Hepatocyte (in vitro differentiated cells): ENCODE data around the gene CCL23. TPM values are rescaled to one million over a fixed set of nuclear protein-coding genes. Genes with fewer than 3 reads are reported as not detected.

ENCODE experiments used
- DNase-seq: peaks from one replicate; pipeline ENCODE4 v3.0.0-alpha.2; 2016; ENCODE audit warnings: low spot score
- H2AFZ ChIP-seq: fragments of 200-600 bp; sonication (generic); 2 replicates; pipeline ENCODE4 v1.6.0; 2016; ENCODE audit warnings: antibody characterized with exemption, mild to moderate bottlenecking
- H3K27ac ChIP-seq: fragments of 200-600 bp; sonication (generic); 2 replicates; pipeline ENCODE4 v1.5.1; 2016; ENCODE audit warnings: mild to moderate bottlenecking
- H3K27me3 ChIP-seq: fragments of 200-600 bp; sonication (generic); 2 replicates; pipeline ENCODE4 v1.6.1; 2016
- H3K36me3 ChIP-seq: fragments of 200-600 bp; sonication (generic); replicated peaks from 2 replicates; pipeline ENCODE4 v1.5.1; 2016; ENCODE audit warnings: low read depth; ENCODE audit not compliant: insufficient read depth
- H3K4me1 ChIP-seq: fragments of 200-600 bp; sonication (generic); 2 replicates; pipeline ENCODE4 v1.5.1; 2016; ENCODE audit warnings: mild to moderate bottlenecking, moderate library complexity; ENCODE audit not compliant: insufficient read depth
- H3K4me2 ChIP-seq: fragments of 200-600 bp; sonication (generic); 2 replicates; pipeline ENCODE4 v1.6.0; 2016
- H3K4me3 ChIP-seq: fragments of 200-600 bp; sonication (generic); 2 replicates; pipeline ENCODE4 v1.5.1; 2016; ENCODE audit warnings: mild to moderate bottlenecking
- H3K79me2 ChIP-seq: fragments of 200-600 bp; sonication (generic); 2 replicates; pipeline ENCODE4 v1.6.0; 2017; ENCODE audit warnings: mild to moderate bottlenecking
- H3K9me2 ChIP-seq: fragments of 200-600 bp; sonication (generic); replicated peaks from 2 replicates; pipeline ENCODE4 v1.6.0; 2017; ENCODE audit warnings: mild to moderate bottlenecking; ENCODE audit not compliant: insufficient read depth
- H3K9me3 ChIP-seq: fragments of 200-600 bp; sonication (generic); 2 replicates; pipeline ENCODE4 v1.5.1; 2016; ENCODE audit warnings: low read depth, mild to moderate bottlenecking
- H4K20me1 ChIP-seq: fragments of 200-600 bp; sonication (generic); 2 replicates; pipeline ENCODE4 v1.6.0; 2016; ENCODE audit warnings: mild to moderate bottlenecking; ENCODE audit not compliant: insufficient read depth, poor library complexity, severe bottlenecking
- CTCF ChIP-seq: fragments of 200-600 bp; sonication (generic); IDR thresholded peaks from 2 replicates; pipeline ENCODE4 v1.5.1; 2016; ENCODE audit warnings: antibody characterized with exemption, mild to moderate bottlenecking; ENCODE audit not compliant: poor library complexity
- EZH2 ChIP-seq: fragments of 200-600 bp; sonication (generic); IDR thresholded peaks from 2 replicates; pipeline ENCODE4 v1.6.1; 2016; ENCODE audit warnings: antibody characterized with exemption, mild to moderate bottlenecking, borderline replicate concordance
- EZH2phosphoT487 ChIP-seq: fragments of 200-600 bp; sonication (generic); IDR thresholded peaks from one replicate; pipeline ENCODE4 v1.6.1; 2018; ENCODE audit warnings: antibody characterized with exemption, mild to moderate bottlenecking, low read depth, moderate library complexity; ENCODE audit not compliant: unreplicated experiment, severe bottlenecking
- WGBS: methylation state at CpG from one replicate; pipeline ENCODE4 v1.1.6; 2016; ENCODE audit warnings: low lambda C conversion rate; ENCODE audit errors: missing lambda C conversion rate; 5-methylcytosine and 5-hydroxymethylcytosine counted together
- polyA plus RNA-seq: library from polyadenylated mRNA; unstranded; fragments of >200 nt; fragmentation: Nextera tagmentation; extraction: Ambion mirVana; gene quantifications from 2 replicates; pipeline ENCODE4 v1.2.1, GENCODE V29; 2016
- total RNA-seq: library from RNA; depleted of rRNA; stranded (reverse); fragments of >200 nt; gene quantifications from 2 replicates; pipeline ENCODE4 v1.2.3, GENCODE V29; 2014

CCL23 gene
- total and polyA plus RNA-seq, 2 experiments from 2014 or later, result not detected

- no peaks in the 10 kb centered on the region for H3K79me2 ChIP-seq
- peak overlapping the region; percentile 32 for H3K4me2 ChIP-seq
- TF ChIP-seq EZH2 (no peak), EZH2phosphoT487 (no peak), CTCF (no peak)
- H4K20me1 ChIP-seq, result no peaks in the 10 kb centered on the region
- peak; percentile 61 for DNase-seq
- no peaks in the 10 kb centered on the region for H3K9me3 ChIP-seq
- no peaks in the 10 kb centered on the region for H3K36me3 ChIP-seq
- H3K27ac ChIP-seq, result peak overlapping the region; percentile 82
- H3K4me3 ChIP-seq, result no peak overlapping the region
- H3K9me2 ChIP-seq, result no peaks in the 10 kb centered on the region
- whole genome bisulfite sequencing, result 30% methylated on average over 10 of the region's 10 CpGs
- H3K27me3 ChIP-seq, result no peaks in the 10 kb centered on the region
- no peak overlapping the region for H2AFZ ChIP-seq
- H3K4me1 ChIP-seq, result peaks cover 27% of the 10 kb centered on the region
Observed at GRCh38 chr17:35973333-35974260, 44.2 kb downstream of the CCL23 start.

DNA sequence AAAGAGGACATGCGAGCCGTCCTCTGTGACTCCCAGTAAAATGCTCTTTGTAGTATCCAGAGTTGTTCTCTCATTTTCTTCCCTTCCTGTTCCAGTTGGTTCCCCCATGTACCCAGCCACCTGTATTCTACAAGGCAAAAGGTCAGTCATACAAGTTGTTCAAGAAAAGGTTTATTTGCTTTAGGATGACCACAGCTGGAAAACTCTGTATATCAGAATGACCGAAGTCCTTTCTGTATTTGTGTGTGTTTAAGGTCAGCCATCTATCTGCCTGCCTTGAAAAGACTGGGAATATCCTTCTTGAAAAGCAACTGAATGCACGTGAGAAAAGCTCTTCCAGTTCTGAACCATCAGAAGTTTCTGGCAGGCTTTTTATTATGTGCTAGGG lies 44.8 kb downstream of the CCL23 start:
- peaks cover 27% of the 10 kb centered on the region for H3K4me1 ChIP-seq

GRCh38 chr17:35972535-35972934 lies 45.2 kb downstream of the CCL23 start:
- Histone ChIP-seq H3K4me3 (no peak overlapping the region), H3K27me3 (no peaks in the 10 kb centered on the region), H3K4me1 (peaks cover 27% of the 10 kb centered on the region), H3K79me2 (no peaks in the 10 kb centered on the region), H4K20me1 (no peaks in the 10 kb centered on the region), H3K27ac (peak overlapping the region; percentile 82), H3K4me2 (peak overlapping the region; percentile 24), H3K9me3 (no peaks in the 10 kb centered on the region), H3K36me3 (no peaks in the 10 kb centered on the region), H2AFZ (no peak overlapping the region), H3K9me2 (no peaks in the 10 kb centered on the region)
- 66% methylated on average over 6 of the region's 6 CpGs for WGBS
- DNase-seq, result no peak
- no peak for TF ChIP-seq EZH2
- no peak for TF ChIP-seq CTCF
- TF ChIP-seq EZH2phosphoT487, result no peak

More for the DNA sequence above, 44.8 kb downstream of the CCL23 start:
- peak overlapping the region; percentile 32 for H3K4me2 ChIP-seq
- no peaks in the 10 kb centered on the region for H4K20me1 ChIP-seq
- H3K27me3 ChIP-seq, result no peaks in the 10 kb centered on the region
- H3K36me3 ChIP-seq, result no peaks in the 10 kb centered on the region
- peak; percentile 62 for DNase-seq
- H3K27ac ChIP-seq, result peak overlapping the region; percentile 82
- H3K79me2 ChIP-seq, result no peaks in the 10 kb centered on the region
- H3K9me2 ChIP-seq, result no peaks in the 10 kb centered on the region
- no peak for TF ChIP-seq CTCF
- TF ChIP-seq EZH2, result no peak
- TF ChIP-seq EZH2phosphoT487, result no peak
- no peak overlapping the region for H3K4me3 ChIP-seq
- no peak overlapping the region for H2AFZ ChIP-seq
- H3K9me3 ChIP-seq, result no peaks in the 10 kb centered on the region
- 65% methylated on average over 4 of the region's 4 CpGs for WGBS
